Endothelial cell of coronary artery (primary cell): ENCODE data around the gene TASOR. TPM values are rescaled to one million over a fixed set of nuclear protein-coding genes. Genes with fewer than 3 reads are reported as not detected.

Experiments used
- total RNA-seq: library from RNA; depleted of rRNA; stranded (reverse); fragments of >200 nt; gene quantifications from 2 replicates; pipeline ENCODE4 v1.2.3, GENCODE V29; 2014

TASOR gene, protein sequence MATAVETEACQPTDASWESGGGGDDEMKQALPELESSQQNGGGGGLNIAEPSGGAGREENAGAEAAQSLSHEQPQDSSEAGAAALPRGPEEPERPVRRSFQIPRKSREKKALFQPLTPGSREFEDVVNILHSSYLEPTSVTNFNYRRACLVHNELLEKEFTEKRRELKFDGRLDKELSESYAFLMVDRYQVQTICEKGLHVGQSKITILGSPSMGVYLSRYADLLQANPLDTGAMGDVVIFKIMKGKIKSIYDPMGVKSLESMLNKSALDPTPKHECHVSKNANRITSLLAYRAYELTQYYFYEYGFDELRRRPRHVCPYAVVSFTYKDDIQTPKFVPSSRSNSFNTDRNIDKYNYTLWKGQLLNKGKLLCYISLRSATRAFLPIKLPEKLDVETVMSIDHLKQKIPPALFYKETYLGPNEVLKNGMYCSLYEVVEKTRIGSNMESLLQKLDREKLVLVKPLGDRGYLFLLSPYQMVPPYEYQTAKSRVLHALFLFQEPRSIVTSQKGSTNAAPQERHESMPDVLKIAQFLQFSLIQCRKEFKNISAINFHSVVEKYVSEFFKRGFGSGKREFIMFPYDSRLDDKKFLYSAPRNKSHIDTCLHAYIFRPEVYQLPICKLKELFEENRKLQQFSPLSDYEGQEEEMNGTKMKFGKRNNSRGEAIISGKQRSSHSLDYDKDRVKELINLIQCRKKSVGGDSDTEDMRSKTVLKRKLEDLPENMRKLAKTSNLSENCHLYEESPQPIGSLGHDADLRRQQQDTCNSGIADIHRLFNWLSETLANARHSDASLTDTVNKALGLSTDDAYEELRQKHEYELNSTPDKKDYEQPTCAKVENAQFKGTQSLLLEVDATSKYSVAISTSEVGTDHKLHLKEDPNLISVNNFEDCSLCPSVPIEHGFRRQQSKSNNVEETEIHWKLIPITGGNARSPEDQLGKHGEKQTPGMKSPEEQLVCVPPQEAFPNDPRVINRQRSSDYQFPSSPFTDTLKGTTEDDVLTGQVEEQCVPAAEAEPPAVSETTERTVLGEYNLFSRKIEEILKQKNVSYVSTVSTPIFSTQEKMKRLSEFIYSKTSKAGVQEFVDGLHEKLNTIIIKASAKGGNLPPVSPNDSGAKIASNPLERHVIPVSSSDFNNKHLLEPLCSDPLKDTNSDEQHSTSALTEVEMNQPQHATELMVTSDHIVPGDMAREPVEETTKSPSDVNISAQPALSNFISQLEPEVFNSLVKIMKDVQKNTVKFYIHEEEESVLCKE (N-terminal part only)
- 59.0 and 74.9 TPM in 2 replicates for total RNA-seq

GRCh38 chr3:56683122-56683817 lies at the start of gene TASOR:
Gene TASOR (minus strand): TSS chr3:56683265. CDS start chr3:56683006, 259 bp downstream.

Other genes with a start within 250 kb of the TASOR start
- 0.28 and 1.1 TPM in 2 replicates for gene ERC2, start 214.8 kb downstream of the TASOR start, total RNA-seq
- 15.8 and 20.1 TPM in 2 replicates for gene CCDC66, start 126.1 kb downstream of the TASOR start, total RNA-seq
- gene ARHGEF3, start 118.7 kb upstream of the TASOR start, total RNA-seq: 7.3 and 7.9 TPM in 2 replicates